Measurements from ENCODE around the gene B4GALNT1.
"Not testable (repeated sequence)": the region's sequence is repeated elsewhere in the genome, so short reads cannot be mapped to it uniquely, and the experiment has no call there.

B4GALNT1 gene

GRCh38 chr12:57632958-57633840 is at the start of gene B4GALNT1:
TSS of gene B4GALNT1 (minus strand) at chr12:57633201. CDS start at chr12:57632132, 1,069 bp downstream.
- peak; percentile 77 for DNase-seq (ENCODE audit: low spot score)
- H3K4me3 ChIP-seq: peak within 1 kb of the TSS; percentile 92
- H3K27ac ChIP-seq: peak within 1 kb of the TSS; percentile 41 to 64
- peak; percentile 97 for TF ChIP-seq CTCF (IDR thresholded peaks at IDR 0.05)

GRCh38 chr12:57679697-57680096 is 46.7 kb upstream of the B4GALNT1 start:
- Histone ChIP-seq H3K27ac (no peak overlapping the region), H3K4me3 (no peak overlapping the region)
- no peak for DNase-seq (ENCODE audit: low spot score)
- no peak for TF ChIP-seq CTCF (IDR thresholded peaks at IDR 0.05)

GRCh38 chr12:57677947-57678346 is 44.9 kb upstream of the B4GALNT1 start:
- H3K27ac ChIP-seq; H3K4me3 ChIP-seq; DNase-seq (ENCODE audit: low spot score): not testable (repeated sequence)

- TF ChIP-seq CTCF (IDR thresholded peaks at IDR 0.05): no peak
- no peak for DNase-seq (ENCODE audit: low spot score)
- no peak overlapping the region for H3K4me3 ChIP-seq
- no peak overlapping the region for H3K27ac ChIP-seq
Observed at GRCh38 chr12:57674691-57675090, 41.7 kb upstream of the B4GALNT1 start.

GRCh38 chr12:57672801-57673200 is 39.8 kb upstream of the B4GALNT1 start:
- DNase-seq (ENCODE audit: low spot score): no peak
- Histone ChIP-seq H3K4me3 (no peak overlapping the region), H3K27ac (no peak overlapping the region)
- TF ChIP-seq CTCF (IDR thresholded peaks at IDR 0.05): no peak

GRCh38 chr12:57671811-57672210 is 38.8 kb upstream of the B4GALNT1 start:
- not testable (repeated sequence) for DNase-seq (ENCODE audit: low spot score); H3K27ac ChIP-seq; H3K4me3 ChIP-seq

- not testable (repeated sequence) for DNase-seq (ENCODE audit: low spot score); H3K27ac ChIP-seq; H3K4me3 ChIP-seq
Observed at GRCh38 chr12:57669691-57670090, 36.7 kb upstream of the B4GALNT1 start.

- no peak for DNase-seq (ENCODE audit: low spot score)
- no peak for TF ChIP-seq CTCF (IDR thresholded peaks at IDR 0.05)
- no peak overlapping the region for H3K4me3 ChIP-seq
- no peak overlapping the region for H3K27ac ChIP-seq
Observed at GRCh38 chr12:57666897-57667296, 33.9 kb upstream of the B4GALNT1 start.

- DNase-seq (ENCODE audit: low spot score); H3K27ac ChIP-seq; H3K4me3 ChIP-seq: not testable (repeated sequence)
Observed at GRCh38 chr12:57665066-57665820, 32.2 kb upstream of the B4GALNT1 start.

Measured in coronary artery (tissue), 2 donors.